GM19467 (cell line): Measurements from ENCODE around the gene MYO7A.

Experiments
- ATAC-seq: cut with Tn5 transposase; IDR thresholded peaks from one replicate; pipeline ENCODE4 v1.9.1; 2021; ENCODE audit warnings: mild to moderate bottlenecking, moderate library complexity; ENCODE audit not compliant: unreplicated experiment

Gene MYO7A

DNA sequence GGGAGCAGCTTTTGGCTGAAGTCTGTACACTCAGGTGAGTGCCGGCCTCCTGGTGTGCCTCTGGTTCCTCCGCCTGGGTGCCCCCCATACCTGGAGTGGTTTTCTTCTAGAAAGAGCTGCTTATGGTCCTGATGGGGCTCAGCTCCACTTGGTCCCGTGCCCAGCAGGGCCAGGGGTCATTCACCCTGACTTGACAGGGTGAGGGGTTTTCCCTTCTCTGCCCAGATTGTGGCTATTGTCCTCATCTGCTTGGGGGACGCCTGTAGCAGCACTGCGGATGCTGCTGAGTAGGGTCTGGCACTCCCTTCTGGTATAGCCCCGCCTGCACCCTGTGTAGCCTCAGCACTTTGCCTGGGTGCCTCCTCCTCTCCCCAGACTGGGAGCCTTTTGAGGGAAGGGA, 17.2 kb upstream of the MYO7A start:
- ATAC-seq = no peak

DNA sequence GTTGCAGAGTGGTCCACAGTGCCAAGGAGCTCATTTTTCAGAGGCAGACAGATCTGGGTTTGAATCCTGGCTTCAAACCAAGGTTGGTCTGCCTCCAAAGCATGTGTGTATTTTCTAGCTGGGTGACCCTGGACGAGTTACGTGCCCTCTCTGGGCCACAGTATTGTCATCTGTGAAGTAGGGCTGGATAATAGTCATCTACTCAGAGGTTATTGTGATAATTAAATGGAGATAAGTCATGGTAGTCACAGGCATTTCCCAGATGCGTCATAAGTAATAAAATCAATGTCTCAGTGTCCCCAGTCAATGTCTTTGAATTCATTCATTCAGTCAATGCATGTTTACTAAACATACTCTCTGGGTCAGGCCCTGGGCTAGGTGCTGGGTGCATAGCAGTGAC, 16.8 kb upstream of the MYO7A start:
- no peak for ATAC-seq

DNA sequence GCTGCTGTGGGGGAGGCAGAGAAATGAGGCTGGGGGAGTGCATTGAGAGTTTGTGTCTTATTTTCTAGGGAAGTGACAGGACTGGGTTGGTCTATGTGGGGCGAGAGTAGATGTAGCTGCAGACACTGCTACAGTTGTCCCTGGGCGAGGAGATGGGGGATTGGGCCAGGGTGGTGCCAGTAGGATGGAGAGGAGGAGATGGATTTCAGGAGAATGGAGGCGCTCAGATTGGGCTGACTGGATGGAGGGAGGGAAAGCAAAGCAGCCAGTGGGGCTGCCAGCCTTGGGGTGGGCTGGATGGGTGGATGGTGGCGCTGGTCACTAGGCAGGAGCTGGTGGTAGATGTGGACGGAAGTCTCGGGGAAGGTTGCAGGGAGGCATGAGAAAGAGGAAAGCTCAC, 16.1 kb upstream of the MYO7A start:
- no peak for ATAC-seq

DNA sequence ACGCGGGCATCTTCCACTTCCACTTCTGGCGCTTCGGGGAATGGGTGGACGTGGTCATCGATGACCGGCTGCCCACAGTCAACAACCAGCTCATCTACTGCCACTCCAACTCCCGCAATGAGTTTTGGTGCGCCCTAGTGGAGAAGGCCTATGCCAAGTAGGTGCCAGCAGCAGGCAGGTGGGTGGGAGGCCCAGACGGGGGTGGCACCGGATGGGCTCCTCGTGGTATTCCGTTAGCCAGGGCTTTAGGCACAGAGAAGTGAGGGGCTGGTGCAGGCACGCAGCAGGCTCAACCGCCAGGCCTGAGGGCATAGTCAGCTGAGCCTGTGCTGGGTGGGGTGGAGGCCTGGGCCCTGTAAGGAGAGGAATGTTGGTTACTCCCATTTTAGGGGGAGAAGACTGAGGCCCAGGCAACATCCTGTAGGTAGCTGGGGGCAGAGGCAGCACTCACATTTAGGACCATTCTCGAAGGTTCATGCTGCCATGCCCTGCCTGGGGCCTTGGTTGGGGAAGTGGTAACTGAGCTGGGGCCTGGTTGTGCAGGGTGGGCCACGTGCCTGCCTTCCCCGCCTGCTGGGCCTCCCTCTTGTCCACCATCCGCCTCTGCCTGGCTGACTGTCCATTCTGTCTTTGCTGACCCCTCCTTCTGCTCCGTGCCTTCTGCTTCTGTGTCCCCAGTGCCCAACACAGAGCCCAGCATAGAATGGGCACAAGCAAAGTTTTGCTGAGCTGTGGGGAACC, 15.2 kb upstream of the MYO7A start:
- no peak for ATAC-seq

DNA sequence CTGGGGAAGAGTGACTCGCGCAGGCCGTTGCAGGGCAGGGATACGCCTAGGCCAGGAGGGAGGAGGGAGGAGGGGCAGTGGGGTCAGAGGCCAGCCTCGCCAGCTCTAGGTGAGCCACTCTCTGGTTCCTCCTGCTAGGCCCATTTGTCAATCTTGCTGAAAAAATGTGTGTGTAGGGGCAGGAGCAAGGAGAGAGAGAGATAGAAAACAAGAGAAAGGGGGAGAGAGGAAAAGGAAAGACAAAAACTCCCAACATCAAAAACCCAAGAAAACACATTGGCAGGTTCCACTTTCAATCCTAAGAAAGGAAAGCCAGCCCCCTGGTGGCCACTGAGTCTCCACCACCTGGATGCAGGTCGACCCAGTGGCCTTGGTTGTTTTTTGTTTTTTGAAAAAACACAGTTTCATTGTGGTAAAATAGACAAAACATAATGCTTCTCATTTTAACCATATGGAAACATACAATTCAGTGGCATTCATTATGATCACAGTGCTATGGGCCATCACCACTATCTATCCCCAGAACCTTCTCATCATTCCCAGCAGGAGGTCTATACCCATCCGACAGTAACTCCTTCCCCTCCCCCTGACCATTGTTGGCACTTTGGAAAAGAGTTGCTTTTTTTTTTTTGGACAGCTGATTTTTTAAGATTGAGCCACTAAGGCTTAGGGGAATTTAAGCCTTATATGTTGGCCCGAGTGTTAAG, 14.5 kb upstream of the MYO7A start:
- no peak for ATAC-seq

DNA sequence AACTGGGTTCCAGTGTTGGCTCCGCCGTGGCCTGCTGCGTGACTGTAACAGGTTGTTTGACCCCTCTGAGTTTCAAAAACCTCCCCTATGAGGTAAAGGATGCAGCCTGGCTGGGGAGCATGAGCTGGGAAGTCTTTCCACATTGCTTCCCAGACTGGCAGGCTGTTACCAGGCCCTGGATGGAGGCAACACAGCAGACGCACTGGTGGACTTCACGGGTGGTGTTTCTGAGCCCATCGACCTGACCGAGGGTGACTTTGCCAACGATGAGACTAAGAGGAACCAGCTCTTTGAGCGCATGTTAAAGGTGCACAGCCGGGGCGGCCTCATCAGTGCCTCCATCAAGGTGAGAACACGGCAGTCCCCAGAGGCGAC, 14.0 kb upstream of the MYO7A start:
- ATAC-seq = no peak

DNA sequence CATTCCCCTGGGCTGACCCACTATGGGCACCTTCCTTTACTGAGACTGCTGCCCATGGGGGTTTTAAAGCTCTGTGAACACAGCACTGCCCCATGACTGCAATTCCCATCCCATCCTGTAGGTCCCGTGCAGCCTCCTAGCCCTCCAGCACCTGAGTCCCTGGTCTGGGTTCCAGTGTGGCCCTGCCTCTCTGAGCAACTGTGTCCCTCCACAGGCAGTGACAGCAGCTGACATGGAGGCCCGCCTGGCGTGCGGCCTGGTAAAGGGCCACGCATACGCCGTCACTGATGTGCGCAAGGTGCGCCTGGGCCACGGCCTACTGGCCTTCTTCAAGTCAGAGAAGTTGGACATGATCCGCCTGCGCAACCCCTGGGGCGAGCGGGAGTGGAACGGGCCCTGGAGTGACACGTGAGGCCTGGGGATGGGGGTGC, 12.8 kb upstream of the MYO7A start:
- ATAC-seq = no peak

DNA sequence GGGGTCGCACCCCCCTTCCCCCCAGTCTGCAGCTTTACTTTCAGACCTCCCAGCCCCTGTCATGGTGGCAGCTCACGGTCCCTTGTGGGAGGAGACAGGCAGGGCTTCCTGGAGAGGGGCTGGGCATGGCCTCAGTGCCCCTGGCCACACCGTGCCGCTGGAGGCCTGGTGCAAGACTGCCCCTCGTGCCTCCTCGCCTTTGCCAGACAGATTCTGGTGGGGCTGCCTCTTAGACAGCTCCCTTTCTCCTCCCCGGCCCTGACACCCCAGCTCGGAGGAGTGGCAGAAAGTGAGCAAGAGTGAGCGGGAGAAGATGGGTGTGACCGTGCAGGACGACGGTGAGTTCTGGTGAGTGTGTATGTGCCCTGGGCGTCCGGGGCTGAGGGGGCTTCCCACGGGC, 12.1 kb upstream of the MYO7A start:
- ATAC-seq = no peak

DNA sequence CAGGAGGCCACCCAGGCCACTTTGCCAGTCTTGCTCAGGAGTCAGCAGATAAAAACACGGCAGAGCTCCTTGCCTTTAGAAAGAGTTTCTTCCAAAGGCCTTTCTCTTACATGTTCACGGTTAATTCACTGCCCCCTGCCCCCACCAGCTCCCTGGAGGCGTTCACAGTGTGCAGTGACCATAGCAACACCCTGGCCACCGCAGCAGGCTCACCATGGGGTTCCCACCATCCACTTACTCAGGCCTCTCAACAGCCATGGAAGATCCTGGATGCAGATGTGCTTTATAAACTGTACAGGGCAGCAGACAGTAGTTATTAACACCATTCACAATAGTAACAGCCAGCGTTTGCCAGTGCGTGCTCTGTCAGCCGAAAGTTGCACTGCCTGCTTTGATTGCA, 10.6 kb upstream of the MYO7A start:
- no peak for ATAC-seq

DNA sequence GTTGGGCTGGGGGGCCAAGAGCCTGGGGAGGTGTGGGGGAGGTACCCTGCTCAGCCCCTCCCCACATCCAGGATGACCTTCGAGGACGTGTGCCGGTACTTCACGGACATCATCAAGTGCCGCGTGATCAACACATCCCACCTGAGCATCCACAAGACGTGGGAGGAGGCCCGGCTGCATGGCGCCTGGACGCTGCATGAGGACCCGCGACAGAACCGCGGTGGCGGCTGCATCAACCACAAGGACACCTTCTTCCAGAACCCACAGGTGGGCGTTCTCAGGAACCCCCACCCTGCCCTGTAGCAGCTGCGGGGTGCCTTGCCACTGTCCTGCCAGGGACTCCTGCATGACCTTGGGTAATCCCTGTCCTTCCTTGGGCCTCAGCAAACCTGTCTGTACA, 10.0 kb upstream of the MYO7A start:
- no peak for ATAC-seq

DNA sequence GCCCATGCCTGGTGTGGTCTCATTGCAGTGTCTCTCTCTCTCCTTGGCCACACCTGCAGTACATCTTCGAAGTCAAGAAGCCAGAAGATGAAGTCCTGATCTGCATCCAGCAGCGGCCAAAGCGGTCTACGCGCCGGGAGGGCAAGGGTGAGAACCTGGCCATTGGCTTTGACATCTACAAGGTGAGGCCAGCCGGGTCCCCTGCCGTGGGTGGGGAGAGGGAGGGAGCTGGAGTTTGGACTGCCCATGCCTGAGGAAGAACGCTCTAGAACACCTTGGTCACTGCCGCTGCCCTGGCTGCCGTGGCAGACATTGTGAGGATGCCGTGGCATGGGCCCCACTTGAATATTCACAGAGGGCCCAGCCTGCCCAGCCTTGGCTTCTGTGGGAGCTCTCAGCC, 9.1 kb upstream of the MYO7A start:
- ATAC-seq = no peak

DNA sequence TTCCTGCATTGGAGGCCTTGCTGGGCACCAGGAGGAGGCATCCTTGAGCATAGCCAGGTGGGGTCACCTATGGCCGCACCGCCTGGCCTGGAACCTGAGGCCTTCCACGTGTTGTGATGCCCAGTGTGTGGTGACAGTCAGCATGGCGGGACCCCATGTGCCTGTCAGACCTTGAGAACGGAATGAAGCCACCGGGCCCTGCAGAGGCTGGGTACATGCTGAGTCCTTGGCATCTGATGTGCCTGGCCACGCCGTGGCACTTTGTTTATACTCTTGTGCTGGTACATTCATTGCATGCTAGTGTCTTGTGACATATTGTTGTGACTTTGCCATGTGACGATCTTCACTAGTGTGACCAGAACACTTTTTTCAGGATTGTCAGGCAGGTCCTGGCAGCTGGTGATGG, 8.5 kb upstream of the MYO7A start:
- no peak for ATAC-seq

DNA sequence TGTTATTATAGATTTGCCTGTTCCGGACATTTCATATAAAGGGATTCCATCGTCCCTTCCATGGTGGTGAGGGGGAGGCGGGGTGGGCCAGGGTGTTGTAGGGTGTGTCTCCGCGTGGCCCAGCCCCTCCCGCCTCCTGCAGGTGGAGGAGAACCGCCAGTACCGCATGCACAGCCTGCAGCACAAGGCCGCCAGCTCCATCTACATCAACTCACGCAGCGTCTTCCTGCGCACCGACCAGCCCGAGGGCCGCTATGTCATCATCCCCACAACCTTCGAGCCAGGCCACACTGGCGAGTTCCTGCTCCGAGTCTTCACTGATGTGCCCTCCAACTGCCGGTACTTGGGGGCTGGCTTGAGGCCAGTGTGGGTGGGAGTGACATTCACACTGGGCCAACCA, 7.5 kb upstream of the MYO7A start:
- no peak for ATAC-seq

DNA sequence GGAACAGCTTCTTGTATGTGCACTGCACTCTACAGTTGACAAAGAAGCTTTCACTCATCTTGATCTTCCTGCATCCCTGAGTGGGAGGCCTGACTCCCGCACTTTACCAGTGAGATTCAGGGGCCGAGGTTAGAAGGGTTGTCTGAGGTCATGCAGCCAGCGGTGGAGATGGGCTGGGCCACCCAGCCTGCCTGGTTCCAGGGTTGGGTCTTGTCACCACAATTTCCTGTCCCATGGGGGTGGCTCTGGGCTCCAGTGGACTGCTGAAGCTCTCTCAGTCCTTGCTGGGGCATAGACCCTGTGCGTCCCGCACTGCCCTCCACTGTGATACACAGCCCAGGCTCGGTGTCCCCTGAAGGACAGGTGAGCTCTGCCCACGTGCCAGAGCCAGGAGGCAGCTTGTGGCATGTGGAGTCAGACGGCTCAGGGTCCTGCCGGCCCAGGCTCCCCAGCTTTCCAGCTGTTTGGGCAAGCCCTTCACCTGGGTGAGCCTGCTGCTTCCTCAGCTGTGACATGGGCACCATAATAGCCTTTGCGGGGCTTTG, 6.9 kb upstream of the MYO7A start:
- ATAC-seq = no peak

DNA sequence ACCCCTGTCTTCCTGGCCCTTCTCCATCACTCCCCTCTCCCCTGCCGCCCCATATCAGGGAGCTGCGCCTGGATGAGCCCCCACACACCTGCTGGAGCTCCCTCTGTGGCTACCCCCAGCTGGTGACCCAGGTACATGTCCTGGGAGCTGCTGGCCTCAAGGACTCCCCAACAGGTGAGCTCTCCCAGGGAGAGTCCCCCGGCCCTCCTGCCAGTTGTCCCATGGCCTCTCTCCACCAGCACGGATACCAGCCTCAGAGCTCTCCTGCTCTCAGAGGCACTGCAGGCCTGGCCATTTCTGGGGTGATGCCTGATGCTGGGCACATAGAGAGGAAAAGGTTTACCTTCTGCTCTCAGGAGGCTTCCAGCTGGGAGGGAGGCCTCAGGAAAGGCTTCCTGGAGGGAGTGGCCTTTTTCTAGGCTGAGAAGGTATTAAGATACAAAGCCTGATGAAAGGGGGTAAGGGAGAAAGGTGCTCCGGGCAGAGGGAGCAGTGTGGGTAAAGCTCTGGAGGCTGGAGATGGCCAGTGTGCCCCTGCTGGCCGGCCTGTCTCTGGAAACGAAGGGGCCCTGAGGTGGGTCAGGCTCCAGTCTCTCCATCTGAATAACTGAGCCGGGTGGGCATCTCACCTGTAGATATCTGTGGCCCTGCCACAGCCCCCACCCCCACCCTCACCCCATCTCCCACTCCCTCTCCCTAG, 6.0 kb upstream of the MYO7A start:
- ATAC-seq = no peak

DNA sequence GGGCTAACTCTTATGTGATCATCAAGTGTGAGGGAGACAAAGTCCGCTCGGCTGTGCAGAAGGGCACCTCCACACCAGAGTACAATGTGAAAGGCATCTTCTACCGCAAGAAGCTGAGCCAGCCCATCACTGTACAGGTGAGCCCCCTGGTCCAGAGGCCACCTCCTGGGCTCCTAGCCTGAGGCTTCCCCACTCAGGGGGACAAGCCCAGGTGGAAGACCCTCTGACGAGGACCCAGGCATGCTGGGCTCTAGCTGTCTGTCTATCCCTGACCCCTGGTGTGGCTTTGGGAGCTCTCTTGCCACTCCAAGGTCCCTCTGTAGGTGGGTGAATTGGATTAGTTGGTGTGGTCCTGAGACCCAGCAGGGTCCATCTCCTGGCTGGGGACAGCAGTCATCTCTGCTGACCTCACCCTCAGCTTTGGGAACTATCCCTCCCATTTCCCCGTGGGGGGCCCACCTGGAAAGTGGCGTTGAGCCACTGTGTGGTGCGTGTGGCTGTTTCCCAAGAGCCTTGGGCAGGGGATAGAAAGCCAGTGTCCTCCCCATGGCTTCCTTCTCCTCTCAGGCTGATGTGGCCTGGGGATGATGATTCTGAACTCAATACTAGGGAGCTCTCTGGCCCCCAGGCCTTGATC, 5.4 kb upstream of the MYO7A start:
- no peak for ATAC-seq

DNA sequence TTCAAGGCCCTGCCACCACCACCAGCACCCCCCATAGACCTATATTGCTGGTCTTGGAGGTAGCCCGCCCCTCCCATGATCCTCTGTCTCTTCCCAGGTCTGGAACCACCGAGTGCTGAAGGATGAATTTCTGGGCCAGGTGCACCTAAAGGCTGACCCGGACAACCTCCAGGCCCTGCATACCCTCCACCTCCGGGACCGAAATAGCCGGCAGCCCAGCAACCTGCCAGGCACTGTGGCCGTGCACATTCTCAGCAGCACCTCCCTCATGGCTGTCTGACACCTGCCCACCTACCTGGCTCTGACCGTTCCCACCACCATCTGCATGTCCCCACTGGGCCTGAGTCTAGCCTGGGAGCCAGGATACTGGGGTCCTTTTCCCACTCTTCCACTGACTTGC, 4.5 kb upstream of the MYO7A start:
- no peak for ATAC-seq

DNA sequence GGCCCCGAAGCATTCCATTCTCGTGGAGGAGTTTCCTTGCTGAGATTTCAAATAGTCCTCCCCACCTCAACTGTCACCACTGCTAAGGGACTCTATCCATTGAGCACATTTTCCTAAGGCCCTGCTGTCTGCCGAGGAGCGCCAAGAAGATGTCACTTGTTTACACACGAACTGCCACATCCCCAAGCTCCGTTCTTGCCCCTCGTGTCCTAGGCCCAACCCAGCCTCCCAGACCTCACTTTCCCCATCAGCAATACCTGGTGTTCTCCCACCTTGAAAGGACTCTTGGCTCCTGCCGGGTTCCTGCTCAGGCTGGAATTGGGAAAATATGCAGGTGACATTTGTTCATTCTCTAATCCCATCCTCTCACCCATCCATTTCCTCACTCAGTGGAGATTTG, 4.0 kb upstream of the MYO7A start:
- no peak for ATAC-seq

DNA sequence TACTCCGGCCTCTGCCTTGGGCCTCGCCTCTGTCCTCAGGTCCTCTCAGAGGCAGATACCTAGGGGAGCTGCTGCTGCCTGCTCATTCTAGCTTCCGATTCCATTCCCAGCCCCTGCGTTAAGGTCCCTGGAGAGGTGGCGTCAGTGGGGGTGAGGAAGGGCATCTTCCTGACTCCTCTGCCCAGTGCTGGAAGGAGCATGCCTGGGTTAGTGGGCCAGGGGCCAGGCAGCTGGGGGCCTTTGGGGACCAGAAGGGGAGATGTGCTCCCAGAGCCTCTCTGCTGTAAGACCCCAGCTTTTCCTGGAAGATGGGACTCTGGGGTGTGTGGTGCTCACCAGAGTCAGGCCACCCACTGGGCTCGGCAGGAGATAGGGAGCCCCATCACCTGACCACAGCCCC, 3.6 kb upstream of the MYO7A start:
- ATAC-seq = no peak

DNA sequence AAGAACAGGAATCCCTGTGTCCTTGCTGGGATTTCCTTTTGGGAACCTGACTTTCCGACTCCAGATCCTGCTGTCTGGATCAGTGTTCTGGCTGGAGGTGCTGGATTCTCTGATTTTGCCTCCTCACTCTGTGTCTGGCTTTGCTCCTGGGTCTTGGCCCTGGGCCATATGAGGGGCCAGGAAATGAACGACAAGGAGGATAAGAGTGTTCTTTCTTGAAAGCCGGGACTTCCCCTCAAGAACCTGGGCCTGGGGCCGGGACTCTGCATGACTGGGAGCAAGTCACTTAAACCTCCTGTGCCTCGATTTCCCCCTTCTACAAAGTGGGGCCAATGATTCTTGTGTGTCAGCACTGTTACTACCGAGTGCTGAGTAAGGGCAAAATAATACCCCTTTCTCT, 2.9 kb upstream of the MYO7A start:
- ATAC-seq = no peak

DNA sequence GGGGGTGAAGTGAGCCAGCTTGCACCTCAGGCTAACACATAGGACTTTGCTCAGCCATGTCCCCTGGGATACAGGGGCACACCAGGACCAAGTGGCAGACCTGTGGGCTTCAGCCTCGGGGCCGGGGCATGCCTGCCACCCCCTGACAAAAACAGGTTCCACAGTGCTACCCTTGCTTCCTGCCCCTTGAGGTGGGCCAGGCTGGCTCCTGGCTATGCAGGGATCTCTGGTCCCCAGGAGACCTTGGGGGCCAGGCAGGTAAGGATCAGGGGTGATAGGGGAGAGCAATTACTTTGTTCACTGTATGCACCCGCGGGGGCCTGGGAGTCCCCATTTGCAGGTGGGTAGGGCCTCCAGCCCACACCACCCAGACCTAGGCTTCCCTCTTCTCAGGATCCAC, 2.4 kb upstream of the MYO7A start:
- ATAC-seq = no peak
